Measurements from ENCODE around the gene TANC1.

Gene TANC1

GRCh38 chr2:158969715-158970240, 1.3 kb downstream of the TANC1 start:
- peaks cover 71% of the 10 kb centered on the region for H3K27me3 Mint-ChIP-seq
- peak overlapping the region; percentile 18 for H3K27ac Mint-ChIP-seq
- peak overlapping the region; percentile 77 for H3K4me3 Mint-ChIP-seq

GRCh38 chr2:158970241-158970751, 1.9 kb downstream of the TANC1 start:
- Mint-ChIP-seq H3K9me3 (no peaks in the 10 kb centered on the region), H3K4me1 (ENCODE audit: low read depth) (peaks cover 16% of the 10 kb centered on the region), H3K4me3 (peak overlapping the region; percentile 77), H3K27ac (no peak overlapping the region), H3K36me3 (ENCODE audit: low read depth) (no peaks in the 10 kb centered on the region), H3K27me3 (peaks cover 74% of the 10 kb centered on the region)
- DNase-seq = no peak

More at GRCh38 chr2:158969715-158970240, 1.3 kb downstream of the TANC1 start:
- Mint-ChIP-seq H3K4me1 (ENCODE audit: low read depth) (peaks cover 16% of the 10 kb centered on the region), H3K36me3 (ENCODE audit: low read depth) (no peaks in the 10 kb centered on the region), H3K9me3 (no peaks in the 10 kb centered on the region)
- DNase-seq = no peak

GRCh38 chr2:158973116-158973956, 4.9 kb downstream of the TANC1 start:
- no peak overlapping the region for H3K4me3 Mint-ChIP-seq
- H3K4me1 Mint-ChIP-seq (ENCODE audit: low read depth) = peaks cover 13% of the 10 kb centered on the region
- H3K27ac Mint-ChIP-seq = no peak overlapping the region
- H3K9me3 Mint-ChIP-seq = no peaks in the 10 kb centered on the region
- DNase-seq = no peak
- peaks cover 61% of the 10 kb centered on the region for H3K27me3 Mint-ChIP-seq
- no peaks in the 10 kb centered on the region for H3K36me3 Mint-ChIP-seq (ENCODE audit: low read depth)

- no peak for DNase-seq
- H3K27ac Mint-ChIP-seq = no peak overlapping the region
- no peaks in the 10 kb centered on the region for H3K36me3 Mint-ChIP-seq (ENCODE audit: low read depth)
- H3K9me3 Mint-ChIP-seq = no peaks in the 10 kb centered on the region
- H3K27me3 Mint-ChIP-seq = peaks cover 53% of the 10 kb centered on the region
- no peak overlapping the region for H3K4me3 Mint-ChIP-seq
- H3K4me1 Mint-ChIP-seq (ENCODE audit: low read depth) = no peaks in the 10 kb centered on the region
Observed at GRCh38 chr2:158975271-158975921, 7.0 kb downstream of the TANC1 start.

- Mint-ChIP-seq H3K27me3 (peaks cover 24% of the 10 kb centered on the region), H3K4me1 (ENCODE audit: low read depth) (no peaks in the 10 kb centered on the region), H3K27ac (no peak overlapping the region), H3K9me3 (no peaks in the 10 kb centered on the region), H3K36me3 (ENCODE audit: low read depth) (no peaks in the 10 kb centered on the region), H3K4me3 (no peak overlapping the region)
- DNase-seq = no peak
Observed at GRCh38 chr2:158979772-158980171, 11.3 kb downstream of the TANC1 start.

- DNase-seq = no peak
- no peak overlapping the region for H3K27ac Mint-ChIP-seq
Observed at GRCh38 chr2:158984604-158985135, 16.2 kb downstream of the TANC1 start.

GRCh38 chr2:158988501-158988900, 20.1 kb downstream of the TANC1 start:
- no peak for DNase-seq
- H3K9me3 Mint-ChIP-seq = no peaks in the 10 kb centered on the region
- H3K4me1 Mint-ChIP-seq (ENCODE audit: low read depth) = no peaks in the 10 kb centered on the region
- no peak overlapping the region for H3K4me3 Mint-ChIP-seq
- H3K36me3 Mint-ChIP-seq (ENCODE audit: low read depth) = no peaks in the 10 kb centered on the region
- no peak overlapping the region for H3K27ac Mint-ChIP-seq
- peaks cover 17% of the 10 kb centered on the region for H3K27me3 Mint-ChIP-seq

More at GRCh38 chr2:158984604-158985135, 16.2 kb downstream of the TANC1 start:
- H3K4me1 Mint-ChIP-seq (ENCODE audit: low read depth) = no peaks in the 10 kb centered on the region
- peaks cover 17% of the 10 kb centered on the region for H3K27me3 Mint-ChIP-seq
- no peaks in the 10 kb centered on the region for H3K36me3 Mint-ChIP-seq (ENCODE audit: low read depth)
- no peak overlapping the region for H3K4me3 Mint-ChIP-seq
- no peaks in the 10 kb centered on the region for H3K9me3 Mint-ChIP-seq

GRCh38 chr2:158989165-158989564, 20.7 kb downstream of the TANC1 start:
- Mint-ChIP-seq H3K36me3 (ENCODE audit: low read depth) (no peaks in the 10 kb centered on the region), H3K27me3 (peaks cover 17% of the 10 kb centered on the region), H3K4me3 (no peak overlapping the region), H3K4me1 (ENCODE audit: low read depth) (no peaks in the 10 kb centered on the region), H3K27ac (no peak overlapping the region), H3K9me3 (no peaks in the 10 kb centered on the region)
- DNase-seq = no peak

GRCh38 chr2:158990397-158991214, 22.2 kb downstream of the TANC1 start:
- H3K36me3 Mint-ChIP-seq (ENCODE audit: low read depth) = no peaks in the 10 kb centered on the region
- no peaks in the 10 kb centered on the region for H3K9me3 Mint-ChIP-seq
- no peak overlapping the region for H3K27ac Mint-ChIP-seq
- DNase-seq = no peak
- H3K27me3 Mint-ChIP-seq = peaks cover 17% of the 10 kb centered on the region
- H3K4me3 Mint-ChIP-seq = no peak overlapping the region
- H3K4me1 Mint-ChIP-seq (ENCODE audit: low read depth) = no peaks in the 10 kb centered on the region

GRCh38 chr2:158993030-158993429, 24.6 kb downstream of the TANC1 start:
- Mint-ChIP-seq H3K9me3 (no peaks in the 10 kb centered on the region), H3K36me3 (ENCODE audit: low read depth) (no peaks in the 10 kb centered on the region), H3K4me1 (ENCODE audit: low read depth) (no peaks in the 10 kb centered on the region), H3K27ac (no peak overlapping the region), H3K4me3 (no peak overlapping the region), H3K27me3 (peaks cover 9% of the 10 kb centered on the region)
- no peak for DNase-seq

GRCh38 chr2:158993721-158994587, 25.5 kb downstream of the TANC1 start:
- H3K36me3 Mint-ChIP-seq (ENCODE audit: low read depth) = no peaks in the 10 kb centered on the region
- no peak overlapping the region for H3K27ac Mint-ChIP-seq
- H3K4me1 Mint-ChIP-seq (ENCODE audit: low read depth) = no peaks in the 10 kb centered on the region
- peaks cover 5% of the 10 kb centered on the region for H3K27me3 Mint-ChIP-seq
- no peak for DNase-seq
- no peak overlapping the region for H3K4me3 Mint-ChIP-seq
- H3K9me3 Mint-ChIP-seq = no peaks in the 10 kb centered on the region

GRCh38 chr2:158994920-158995676, 26.7 kb downstream of the TANC1 start:
- DNase-seq = no peak
- Mint-ChIP-seq H3K27ac (no peak overlapping the region), H3K36me3 (ENCODE audit: low read depth) (no peaks in the 10 kb centered on the region), H3K9me3 (no peaks in the 10 kb centered on the region), H3K27me3 (peaks cover 5% of the 10 kb centered on the region), H3K4me1 (ENCODE audit: low read depth) (peaks cover 3% of the 10 kb centered on the region), H3K4me3 (no peak overlapping the region)

GRCh38 chr2:158995677-158996049, 27.2 kb downstream of the TANC1 start:
- Mint-ChIP-seq H3K27ac (no peak overlapping the region), H3K4me1 (ENCODE audit: low read depth) (peaks cover 3% of the 10 kb centered on the region), H3K36me3 (ENCODE audit: low read depth) (no peaks in the 10 kb centered on the region), H3K9me3 (no peaks in the 10 kb centered on the region), H3K4me3 (no peak overlapping the region), H3K27me3 (peaks cover 5% of the 10 kb centered on the region)
- no peak for DNase-seq

All from activated T-cell treated with anti-CD3 and anti-CD28 coated beads, Interleukin-2, amount 50 U/mL, for 24 hours (primary cell).